Measurements from ENCODE around the gene CDK8. TPM values are rescaled to one million over a fixed set of nuclear protein-coding genes. Genes with fewer than 3 reads are reported as not detected.
"Not testable (repeated sequence)": the region's sequence is repeated elsewhere in the genome, so short reads cannot be mapped to it uniquely, and the experiment has no call there.

The CDK8 gene
- total RNA-seq, 6 experiments from 2014 or later = 15.1 to 19.3 (median 17.4) TPM

GRCh38 chr13:26236296-26236695 lies 17.6 kb upstream of the CDK8 start:
- no peaks in the 10 kb centered on the region for H3K4me1 Mint-ChIP-seq (ENCODE audit: low read depth)
- no peaks in the 10 kb centered on the region for H3K36me3 Mint-ChIP-seq (ENCODE audit: low read depth)
- no peaks in the 10 kb centered on the region for H3K9me3 Mint-ChIP-seq
- no peak overlapping the region for H3K27ac Mint-ChIP-seq
- TF ChIP-seq, protein P1, sequence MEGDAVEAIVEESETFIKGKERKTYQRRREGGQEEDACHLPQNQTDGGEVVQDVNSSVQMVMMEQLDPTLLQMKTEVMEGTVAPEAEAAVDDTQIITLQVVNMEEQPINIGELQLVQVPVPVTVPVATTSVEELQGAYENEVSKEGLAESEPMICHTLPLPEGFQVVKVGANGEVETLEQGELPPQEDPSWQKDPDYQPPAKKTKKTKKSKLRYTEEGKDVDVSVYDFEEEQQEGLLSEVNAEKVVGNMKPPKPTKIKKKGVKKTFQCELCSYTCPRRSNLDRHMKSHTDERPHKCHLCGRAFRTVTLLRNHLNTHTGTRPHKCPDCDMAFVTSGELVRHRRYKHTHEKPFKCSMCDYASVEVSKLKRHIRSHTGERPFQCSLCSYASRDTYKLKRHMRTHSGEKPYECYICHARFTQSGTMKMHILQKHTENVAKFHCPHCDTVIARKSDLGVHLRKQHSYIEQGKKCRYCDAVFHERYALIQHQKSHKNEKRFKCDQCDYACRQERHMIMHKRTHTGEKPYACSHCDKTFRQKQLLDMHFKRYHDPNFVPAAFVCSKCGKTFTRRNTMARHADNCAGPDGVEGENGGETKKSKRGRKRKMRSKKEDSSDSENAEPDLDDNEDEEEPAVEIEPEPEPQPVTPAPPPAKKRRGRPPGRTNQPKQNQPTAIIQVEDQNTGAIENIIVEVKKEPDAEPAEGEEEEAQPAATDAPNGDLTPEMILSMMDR (IDR thresholded peaks at IDR 0.05) = no peak
- H3K27me3 Mint-ChIP-seq (ENCODE audit: insufficient read depth) = peaks cover 10% of the 10 kb centered on the region
- no peak for DNase-seq
- H3K4me3 Mint-ChIP-seq = no peak overlapping the region

GRCh38 chr13:26246154-26246553 lies 7.8 kb upstream of the CDK8 start:
- Mint-ChIP-seq H3K9me3 (peaks cover 14% of the 10 kb centered on the region), H3K36me3 (ENCODE audit: low read depth) (no peaks in the 10 kb centered on the region; the same call in 1 of the 2 replicates), H3K27me3 (ENCODE audit: insufficient read depth) (peaks cover 3% of the 10 kb centered on the region; the same call in 1 of the 2 replicates), H3K4me1 (ENCODE audit: low read depth) (no peaks in the 10 kb centered on the region), H3K27ac (no peak overlapping the region), H3K4me3 (no peak overlapping the region)
- no peak for DNase-seq
- TF ChIP-seq, protein P1 (IDR thresholded peaks at IDR 0.05) = no peak

GRCh38 chr13:26247011-26247410 lies 6.9 kb upstream of the CDK8 start:
- TF ChIP-seq, protein P1 (IDR thresholded peaks at IDR 0.05) = no peak
- H3K9me3 Mint-ChIP-seq = peaks cover 12% of the 10 kb centered on the region
- peaks cover 3% of the 10 kb centered on the region; the same call in 1 of the 2 replicates for H3K27me3 Mint-ChIP-seq (ENCODE audit: insufficient read depth)
- no peaks in the 10 kb centered on the region for H3K4me1 Mint-ChIP-seq (ENCODE audit: low read depth)
- H3K36me3 Mint-ChIP-seq (ENCODE audit: low read depth) = no peaks in the 10 kb centered on the region; the same call in 1 of the 2 replicates
- H3K27ac Mint-ChIP-seq = no peak overlapping the region
- no peak for DNase-seq
- no peak overlapping the region for H3K4me3 Mint-ChIP-seq

DNA sequence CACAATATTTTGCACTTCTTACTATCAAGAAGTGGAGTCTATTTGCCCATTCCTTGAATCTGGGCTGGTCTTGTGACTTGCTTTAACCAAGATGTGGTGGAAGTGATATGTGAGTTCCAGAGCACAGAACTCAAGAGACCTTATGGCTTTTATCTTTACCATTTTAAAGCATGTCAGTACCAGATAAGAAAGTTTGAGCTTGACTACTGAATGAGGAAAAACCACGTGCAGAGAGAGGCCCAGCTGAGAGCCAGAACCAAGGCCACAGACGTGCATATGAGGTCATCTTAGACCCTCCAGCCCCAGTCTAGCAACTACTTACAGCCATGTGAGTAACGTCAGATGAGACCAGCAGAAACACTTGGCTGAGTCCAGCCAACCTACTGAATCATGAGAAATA lies 6.3 kb upstream of the CDK8 start:
- DNase-seq = no peak

GRCh38 chr13:26249551-26249950 lies 4.4 kb upstream of the CDK8 start:
- Mint-ChIP-seq H3K36me3 (ENCODE audit: low read depth) (no peaks in the 10 kb centered on the region), H3K4me3 (no peak overlapping the region), H3K27ac (no peak overlapping the region), H3K4me1 (ENCODE audit: low read depth) (peaks cover 6% of the 10 kb centered on the region), H3K27me3 (ENCODE audit: insufficient read depth) (peaks cover 3% of the 10 kb centered on the region; the same call in 1 of the 2 replicates), H3K9me3 (no peaks in the 10 kb centered on the region)
- TF ChIP-seq, protein P1 (IDR thresholded peaks at IDR 0.05) = no peak
- no peak for DNase-seq

More for the DNA sequence above, 6.3 kb upstream of the CDK8 start:
- Mint-ChIP-seq H3K4me3 (no peak overlapping the region), H3K4me1 (ENCODE audit: low read depth) (no peaks in the 10 kb centered on the region), H3K27ac (no peak overlapping the region), H3K36me3 (ENCODE audit: low read depth) (no peaks in the 10 kb centered on the region), H3K27me3 (ENCODE audit: insufficient read depth) (peaks cover 3% of the 10 kb centered on the region; the same call in 1 of the 2 replicates), H3K9me3 (peaks cover 6% of the 10 kb centered on the region)
- TF ChIP-seq, protein P1 (IDR thresholded peaks at IDR 0.05) = no peak

- not testable (repeated sequence) for H3K9me3 Mint-ChIP-seq
Observed at GRCh38 chr13:26252006-26252405, 1.9 kb upstream of the CDK8 start.

More at GRCh38 chr13:26252006-26252405, 1.9 kb upstream of the CDK8 start:
- not testable (repeated sequence) for DNase-seq; H3K27ac Mint-ChIP-seq; H3K4me3 Mint-ChIP-seq; H3K36me3 Mint-ChIP-seq (ENCODE audit: low read depth); H3K27me3 Mint-ChIP-seq (ENCODE audit: insufficient read depth)
- peaks cover 26% of the 10 kb centered on the region for H3K4me1 Mint-ChIP-seq (ENCODE audit: low read depth)
